ENCODE data around the gene PFDN2. TPM values are rescaled to one million over a fixed set of nuclear protein-coding genes. Genes with fewer than 3 reads are reported as not detected.

Gene PFDN2
- total RNA-seq, 2 experiments from 2014 or later: 52.7 to 95.3 TPM

GRCh38 chr1:161159087-161159912 lies 41.5 kb upstream of the PFDN2 start, which contains the start of gene USP21:
TSS of gene USP21 (plus strand) at chr1:161159500. CDS start at chr1:161160641, 1,141 bp downstream.
- no peaks in the 10 kb centered on the region for H4K20me1 ChIP-seq (ENCODE audit: insufficient read depth, low read length)
- no peaks in the 10 kb centered on the region for H3K9me3 ChIP-seq (ENCODE audit: low read length)
- no TSS peak for BruUV-seq (replicated peaks)
- peak within 1 kb of the TSS; percentile 82 for H2AFZ ChIP-seq (ENCODE audit: low read length)
- H3K9me2 ChIP-seq (ENCODE audit: insufficient read depth, low read length): no peaks in the 10 kb centered on the region
- intact Hi-C loops (cut with micrococcal nuclease; ENCODE audit: unreplicated experiment): loop anchor here (5.0 kb wide), 1 partner anchor 162 kb away; no protein-coding TSS in a partner anchor
- peak within 1 kb of the TSS; percentile 82 for H3K4me3 ChIP-seq (ENCODE audit: low read depth, low read length, poor library complexity, severe bottlenecking)
- peaks cover 25% of the 10 kb centered on the region for H3K4me1 ChIP-seq (ENCODE audit: insufficient read depth, low read length, poor library complexity, severe bottlenecking)
- no peak for TF ChIP-seq EZH2phosphoT487 (IDR thresholded peaks at IDR 0.05; ENCODE audit: borderline replicate concordance, low read depth, low read length)
- TF ChIP-seq, protein P1, sequence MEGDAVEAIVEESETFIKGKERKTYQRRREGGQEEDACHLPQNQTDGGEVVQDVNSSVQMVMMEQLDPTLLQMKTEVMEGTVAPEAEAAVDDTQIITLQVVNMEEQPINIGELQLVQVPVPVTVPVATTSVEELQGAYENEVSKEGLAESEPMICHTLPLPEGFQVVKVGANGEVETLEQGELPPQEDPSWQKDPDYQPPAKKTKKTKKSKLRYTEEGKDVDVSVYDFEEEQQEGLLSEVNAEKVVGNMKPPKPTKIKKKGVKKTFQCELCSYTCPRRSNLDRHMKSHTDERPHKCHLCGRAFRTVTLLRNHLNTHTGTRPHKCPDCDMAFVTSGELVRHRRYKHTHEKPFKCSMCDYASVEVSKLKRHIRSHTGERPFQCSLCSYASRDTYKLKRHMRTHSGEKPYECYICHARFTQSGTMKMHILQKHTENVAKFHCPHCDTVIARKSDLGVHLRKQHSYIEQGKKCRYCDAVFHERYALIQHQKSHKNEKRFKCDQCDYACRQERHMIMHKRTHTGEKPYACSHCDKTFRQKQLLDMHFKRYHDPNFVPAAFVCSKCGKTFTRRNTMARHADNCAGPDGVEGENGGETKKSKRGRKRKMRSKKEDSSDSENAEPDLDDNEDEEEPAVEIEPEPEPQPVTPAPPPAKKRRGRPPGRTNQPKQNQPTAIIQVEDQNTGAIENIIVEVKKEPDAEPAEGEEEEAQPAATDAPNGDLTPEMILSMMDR (conservative IDR thresholded peaks at IDR 0.05; ENCODE audit: low read length): peak; percentile 38; the same call in 1 of the 2 replicates
- peaks cover 31% of the 10 kb centered on the region; the same call in 1 of the 2 replicates for H3K36me3 ChIP-seq (ENCODE audit: insufficient read depth, low read length)
- peak; percentile 95 for DNase-seq (ENCODE audit: low spot score)
- H3K27ac ChIP-seq (ENCODE audit: low read depth, low read length, poor library complexity, severe bottlenecking): peak within 1 kb of the TSS; percentile 38
- H3K79me2 ChIP-seq (ENCODE audit: insufficient read depth, low read depth, low read length): peaks cover 13% of the 10 kb centered on the region; the same call in 1 of the 2 replicates
- ChIA-PET CTCF (ENCODE audit: unreplicated experiment) (no interaction called here), POLR2A (interaction anchor here (0.5 to 1.6 kb wide), 4 partner anchors 10 to 229 kb away, joined by 3 to 4 read pairs (median 3); no protein-coding TSS in a partner anchor)
- H3K4me2 ChIP-seq (ENCODE audit: low read length): peak within 1 kb of the TSS; percentile 85

GRCh38 chr1:161158316-161159010 lies 40.6 kb upstream of the PFDN2 start:
- H3K36me3 ChIP-seq (ENCODE audit: insufficient read depth, low read length): peaks cover 28% of the 10 kb centered on the region; the same call in 1 of the 2 replicates
- no peak overlapping the region for H2AFZ ChIP-seq (ENCODE audit: low read length)
- H3K9me2 ChIP-seq (ENCODE audit: insufficient read depth, low read length): no peaks in the 10 kb centered on the region
- ChIA-PET POLR2A (interaction anchor here (0.5 to 1.6 kb wide), 7 partner anchors 8 to 230 kb away, joined by 3 to 6 read pairs (median 4); partner anchors contain the start of gene ARHGAP30), CTCF (ENCODE audit: unreplicated experiment) (no interaction called here)
- no peaks in the 10 kb centered on the region for H3K9me3 ChIP-seq (ENCODE audit: low read length)
- peaks cover 13% of the 10 kb centered on the region; the same call in 1 of the 2 replicates for H3K79me2 ChIP-seq (ENCODE audit: insufficient read depth, low read depth, low read length)
- H3K27ac ChIP-seq (ENCODE audit: low read depth, low read length, poor library complexity, severe bottlenecking): no peak overlapping the region
- intact Hi-C loops (cut with micrococcal nuclease; ENCODE audit: unreplicated experiment): loop anchor here (5.0 kb wide), 1 partner anchor 161 kb away; no protein-coding TSS in a partner anchor
- peak overlapping the region; percentile 85 for H3K4me2 ChIP-seq (ENCODE audit: low read length)
- peaks cover 25% of the 10 kb centered on the region for H3K4me1 ChIP-seq (ENCODE audit: insufficient read depth, low read length, poor library complexity, severe bottlenecking)
- peak overlapping the region; percentile 82 for H3K4me3 ChIP-seq (ENCODE audit: low read depth, low read length, poor library complexity, severe bottlenecking)
- no peaks in the 10 kb centered on the region for H4K20me1 ChIP-seq (ENCODE audit: insufficient read depth, low read length)
- no peak for TF ChIP-seq EZH2phosphoT487 (IDR thresholded peaks at IDR 0.05; ENCODE audit: borderline replicate concordance, low read depth, low read length)
- TF ChIP-seq, protein P1 (conservative IDR thresholded peaks at IDR 0.05; ENCODE audit: low read length): no peak
- TSS peak; percentile 41 for BruUV-seq (replicated peaks)
- DNase-seq (ENCODE audit: low spot score): no peak

Measured in OCI-LY7 (cell line).